ENCODE results near the gene RPS6KA1.
A peak's percentile ranks its signal among the peaks of the same experiment; 100 is the strongest.

- peak; percentile 84 to 93 (median 89) for TF ChIP-seq CTCF (IDR thresholded peaks at IDR 0.05)
- no peak for TF ChIP-seq POLR2A (IDR thresholded peaks at IDR 0.05)
Observed at GRCh38 chr1:26602378-26602959, 72.9 kb downstream of the RPS6KA1 start.

All from testis (tissue), 2 donors.